WTC11 (cell line): ENCODE data around the gene RGS19.

Experiments
- CREB1 ChIP-seq: sonication (generic); formaldehyde crosslinking; IDR thresholded peaks from 2 replicates; pipeline ENCODE4 v1.8.0; 2023; ENCODE audit warnings: mild to moderate bottlenecking, missing genetic modification reagents
- TF ChIP-seq, protein P1 (sequence below): fragments of 200-600 bp; IDR thresholded peaks from 2 replicates; pipeline ENCODE4 v1.8.0; 2022; ENCODE audit warnings: antibody characterized with exemption

GRCh38 chr20:64080013-64080812, 895 bp upstream of the RGS19 start, which contains the start of gene OPRL1:
- TF ChIP-seq, protein P1, sequence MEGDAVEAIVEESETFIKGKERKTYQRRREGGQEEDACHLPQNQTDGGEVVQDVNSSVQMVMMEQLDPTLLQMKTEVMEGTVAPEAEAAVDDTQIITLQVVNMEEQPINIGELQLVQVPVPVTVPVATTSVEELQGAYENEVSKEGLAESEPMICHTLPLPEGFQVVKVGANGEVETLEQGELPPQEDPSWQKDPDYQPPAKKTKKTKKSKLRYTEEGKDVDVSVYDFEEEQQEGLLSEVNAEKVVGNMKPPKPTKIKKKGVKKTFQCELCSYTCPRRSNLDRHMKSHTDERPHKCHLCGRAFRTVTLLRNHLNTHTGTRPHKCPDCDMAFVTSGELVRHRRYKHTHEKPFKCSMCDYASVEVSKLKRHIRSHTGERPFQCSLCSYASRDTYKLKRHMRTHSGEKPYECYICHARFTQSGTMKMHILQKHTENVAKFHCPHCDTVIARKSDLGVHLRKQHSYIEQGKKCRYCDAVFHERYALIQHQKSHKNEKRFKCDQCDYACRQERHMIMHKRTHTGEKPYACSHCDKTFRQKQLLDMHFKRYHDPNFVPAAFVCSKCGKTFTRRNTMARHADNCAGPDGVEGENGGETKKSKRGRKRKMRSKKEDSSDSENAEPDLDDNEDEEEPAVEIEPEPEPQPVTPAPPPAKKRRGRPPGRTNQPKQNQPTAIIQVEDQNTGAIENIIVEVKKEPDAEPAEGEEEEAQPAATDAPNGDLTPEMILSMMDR, result no peak
- no peak for TF ChIP-seq CREB1 (CRISPR knock-in tag)
